Activated effector memory CD4-positive, alpha-beta T cell treated with Interleukin-2 at 50 U/mL for 16 hours (primary cell): Measurements from ENCODE around the gene GRIN2D.
A peak's percentile ranks its signal among the peaks of the same experiment; 100 is the strongest.

Experiments used
- DNase-seq: peaks from one replicate; pipeline ENCODE4 v3.0.0-alpha.2; 2020

The GRIN2D gene

DNA sequence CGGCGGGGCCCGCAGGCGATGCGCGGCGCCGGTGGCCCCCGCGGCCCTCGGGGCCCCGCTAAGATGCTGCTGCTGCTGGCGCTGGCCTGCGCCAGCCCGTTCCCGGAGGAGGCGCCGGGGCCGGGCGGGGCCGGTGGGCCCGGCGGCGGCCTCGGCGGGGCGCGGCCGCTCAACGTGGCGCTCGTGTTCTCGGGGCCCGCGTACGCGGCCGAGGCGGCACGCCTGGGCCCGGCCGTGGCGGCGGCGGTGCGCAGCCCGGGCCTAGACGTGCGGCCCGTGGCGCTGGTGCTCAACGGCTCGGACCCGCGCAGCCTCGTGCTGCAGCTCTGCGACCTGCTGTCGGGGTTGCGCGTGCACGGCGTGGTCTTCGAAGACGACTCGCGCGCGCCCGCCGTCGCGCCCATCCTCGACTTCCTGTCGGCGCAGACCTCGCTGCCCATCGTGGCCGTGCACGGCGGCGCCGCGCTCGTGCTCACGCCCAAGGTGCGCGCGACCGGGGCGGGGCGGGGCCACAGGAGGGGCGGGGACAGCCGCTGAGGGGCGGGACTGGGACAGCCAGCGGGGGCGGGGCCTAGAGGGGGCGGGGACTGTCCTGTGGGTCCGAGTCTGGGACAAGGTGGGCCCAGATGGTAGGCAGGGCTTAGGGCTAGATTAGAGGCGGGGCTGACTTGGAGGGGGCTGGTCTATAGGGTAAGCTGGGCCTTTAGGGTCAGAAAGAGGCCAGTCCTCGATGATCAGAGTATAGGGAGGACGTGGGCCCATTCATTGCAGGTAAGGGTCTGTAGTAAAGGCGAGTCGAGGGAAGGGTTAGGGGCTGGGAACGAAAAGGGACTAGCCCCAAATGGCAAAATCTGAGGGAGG lies 5.1 kb downstream of the GRIN2D start:
- DNase-seq: peak; percentile 83

- DNase-seq: no peak
Observed at GRCh38 chr19:48400018-48400742, 6.7 kb downstream of the GRIN2D start.

DNA sequence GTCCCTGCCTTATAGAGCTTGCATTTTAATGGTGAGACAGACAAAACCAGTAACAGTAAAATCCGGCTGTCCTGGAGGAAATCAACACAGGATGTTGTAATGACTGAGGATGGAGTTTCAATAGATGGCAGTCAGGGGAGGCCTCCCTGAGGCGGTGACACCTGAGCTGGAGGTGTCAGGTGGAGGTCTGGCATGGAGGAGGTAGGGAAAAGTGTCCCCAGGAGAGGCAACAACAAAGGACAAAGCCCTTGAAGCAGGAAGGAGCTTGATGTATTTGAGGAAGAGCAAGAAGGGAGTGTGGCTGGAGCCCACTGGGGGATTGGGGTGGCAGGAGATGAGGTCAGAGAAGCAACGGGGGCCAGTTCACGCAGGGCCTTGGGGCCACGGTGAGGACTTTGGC lies 7.8 kb downstream of the GRIN2D start:
- DNase-seq: no peak

DNA sequence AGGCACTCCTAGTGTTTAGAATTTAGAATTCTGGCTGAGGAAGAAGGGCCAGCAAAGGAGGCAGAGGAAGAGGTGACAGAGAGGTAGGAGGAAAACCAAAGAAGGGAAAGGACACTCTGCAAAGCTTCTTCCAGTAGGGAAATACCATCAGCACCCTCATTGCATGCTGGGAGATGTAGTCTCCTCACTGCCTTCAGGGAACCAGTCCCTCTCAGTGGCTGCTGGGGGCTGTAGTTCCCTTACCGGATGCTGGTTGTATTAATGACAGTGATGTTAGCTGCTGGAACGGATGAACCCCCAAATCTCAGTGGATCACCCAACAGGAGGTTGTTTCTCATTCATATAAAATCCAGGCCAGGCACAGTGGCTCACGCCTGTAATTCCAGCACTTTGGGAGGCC lies 10.1 kb downstream of the GRIN2D start:
- DNase-seq: no peak

- DNase-seq: no peak
Observed at GRCh38 chr19:48405010-48405659, 11.7 kb downstream of the GRIN2D start.

DNA sequence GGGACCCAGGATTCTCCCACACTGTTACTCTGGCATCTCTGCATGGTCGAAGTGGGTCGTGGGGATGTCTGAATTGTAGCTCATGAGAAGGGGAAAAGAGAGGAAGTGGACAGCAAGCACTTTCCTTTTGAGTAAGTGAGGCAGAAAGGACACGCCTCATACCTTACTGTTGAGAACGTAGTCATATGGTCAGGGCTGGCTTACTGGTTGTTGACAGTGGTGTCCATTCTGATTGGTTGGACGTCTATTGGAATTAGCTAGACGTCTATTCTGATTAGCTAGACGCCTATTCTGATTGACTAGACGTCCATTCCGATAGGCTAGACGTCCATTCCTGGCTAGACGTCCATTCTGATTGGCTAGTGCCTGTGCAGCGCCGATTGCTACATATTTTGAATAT lies 12.4 kb downstream of the GRIN2D start:
- DNase-seq: no peak

GRCh38 chr19:48413879-48414587 lies 20.6 kb downstream of the GRIN2D start:
- no peak for DNase-seq

DNA sequence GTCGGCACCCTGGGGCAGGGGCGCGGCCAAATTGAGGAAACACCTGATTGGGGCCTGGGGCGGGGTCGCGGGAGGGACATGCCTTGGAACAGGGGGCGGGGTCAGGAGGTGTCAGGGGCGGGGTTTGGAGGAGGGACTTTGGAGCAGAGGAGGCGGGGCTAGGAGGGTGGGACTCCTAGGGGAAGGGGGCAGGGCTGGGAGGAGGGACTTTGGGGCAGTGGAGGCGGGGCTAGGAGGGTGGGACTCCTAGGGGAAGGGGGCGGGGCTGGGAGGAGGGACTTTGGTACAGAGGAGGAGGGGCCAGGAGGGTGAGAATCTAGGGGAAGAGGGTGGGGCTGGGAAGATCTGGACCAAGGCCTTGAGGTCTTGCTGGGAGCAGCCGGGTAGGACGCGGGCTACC lies 21.9 kb downstream of the GRIN2D start:
- peak; percentile 47 for DNase-seq

- DNase-seq: no peak
Observed at GRCh38 chr19:48415806-48416221, 22.3 kb downstream of the GRIN2D start.

DNA sequence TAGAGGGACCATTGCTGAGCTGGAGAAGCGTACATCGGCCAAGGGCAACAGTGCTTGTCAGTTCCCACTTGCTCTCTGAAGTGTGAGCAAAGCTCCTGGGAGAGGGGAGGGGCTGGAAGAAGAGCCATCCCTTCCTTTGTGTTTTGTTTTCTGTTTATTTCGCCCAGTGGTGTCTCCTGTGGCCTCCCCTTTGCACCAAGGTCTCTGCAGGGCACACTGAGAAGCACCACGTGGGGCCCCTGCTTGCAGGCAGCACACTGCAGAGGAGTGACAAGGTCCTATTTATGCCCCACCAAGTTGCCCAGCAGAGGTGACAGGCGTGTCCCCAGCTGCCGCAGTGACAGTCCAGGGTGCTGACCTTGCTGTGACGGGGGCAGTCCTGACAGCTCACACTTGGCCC lies 24.0 kb downstream of the GRIN2D start:
- no peak for DNase-seq

- no peak for DNase-seq
Observed at GRCh38 chr19:48418317-48419064, 25.0 kb downstream of the GRIN2D start.

GRCh38 chr19:48419158-48419920 lies 25.9 kb downstream of the GRIN2D start:
- DNase-seq: peak; percentile 45

DNA sequence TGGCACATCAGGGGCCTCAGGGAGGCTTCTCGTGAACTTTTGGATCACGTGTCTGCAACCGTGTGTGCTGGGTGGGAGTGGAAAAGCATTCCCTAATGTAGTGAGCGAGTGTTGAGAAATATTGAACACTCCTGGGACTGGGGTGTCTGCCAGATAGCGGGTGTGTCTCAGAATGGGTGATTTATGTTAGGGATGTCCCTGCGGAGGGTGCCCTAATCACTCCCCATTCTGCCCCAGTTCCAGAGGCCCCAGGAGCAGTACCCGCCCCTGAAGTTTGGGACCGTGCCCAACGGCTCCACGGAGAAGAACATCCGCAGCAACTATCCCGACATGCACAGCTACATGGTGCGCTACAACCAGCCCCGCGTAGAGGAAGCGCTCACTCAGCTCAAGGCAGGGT lies 28.1 kb downstream of the GRIN2D start:
- no peak for DNase-seq

DNA sequence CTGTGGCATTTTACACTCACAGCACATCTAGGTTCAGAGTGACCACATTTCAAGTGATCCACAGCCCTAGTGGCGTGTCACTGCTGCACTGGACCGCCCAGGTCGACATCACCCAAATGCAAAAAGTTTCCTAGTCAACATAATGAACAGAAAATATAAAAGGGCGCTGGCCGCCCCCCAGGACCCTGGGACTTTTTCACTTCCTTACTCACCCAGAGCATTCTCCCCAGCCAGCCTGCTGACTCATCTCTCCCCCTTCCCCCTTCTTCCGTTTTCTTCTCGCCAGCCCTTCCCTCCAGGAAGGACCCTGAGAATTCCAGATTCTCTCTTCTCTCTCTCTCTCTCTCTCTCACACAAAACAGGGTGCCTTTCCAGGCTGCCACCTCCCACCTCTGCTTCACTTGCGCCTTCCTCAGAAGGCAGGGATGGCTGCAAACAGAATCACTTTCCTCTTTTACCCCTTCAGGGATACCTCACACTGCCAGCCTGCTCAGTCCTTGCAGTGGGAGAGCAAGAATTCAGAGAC lies 31.3 kb downstream of the GRIN2D start:
- no peak for DNase-seq

DNA sequence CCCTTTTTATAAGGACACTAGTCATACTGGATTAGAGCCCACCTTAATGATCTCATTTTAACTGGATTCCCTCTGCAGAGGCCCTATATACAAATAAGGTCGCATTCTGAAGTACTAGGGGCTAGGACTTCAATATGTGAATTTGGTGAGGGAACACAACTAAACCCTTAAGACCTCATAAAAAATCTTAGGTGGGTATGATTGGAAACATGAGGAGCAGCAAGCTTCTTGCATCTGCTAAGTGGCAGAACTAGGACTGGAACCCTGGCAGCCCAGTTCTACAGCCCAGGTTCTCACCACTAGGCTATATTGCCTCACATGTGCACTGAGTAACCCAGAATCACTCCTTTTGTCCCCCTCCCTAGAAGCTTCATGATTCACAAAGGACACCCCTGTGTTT lies 35.2 kb downstream of the GRIN2D start:
- no peak for DNase-seq

DNA sequence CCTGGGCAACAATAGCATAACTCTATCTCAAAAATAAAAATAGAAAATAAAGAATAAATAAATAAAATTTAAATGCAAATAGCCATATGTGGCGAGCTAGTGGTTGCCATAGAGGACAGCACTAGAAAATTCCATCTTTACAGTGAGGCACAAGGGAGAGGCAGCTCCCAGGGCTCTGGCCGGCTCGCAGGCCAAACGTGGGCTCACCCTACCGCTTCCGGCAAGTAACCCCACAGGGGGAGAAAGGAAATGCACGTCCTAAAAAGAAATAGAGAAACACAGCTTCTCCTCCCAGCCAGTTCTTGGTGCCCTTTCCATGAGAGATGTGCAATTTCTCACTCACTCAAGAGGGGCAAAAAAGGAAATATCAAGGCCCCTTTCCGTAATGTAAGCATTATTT lies 39.9 kb downstream of the GRIN2D start:
- DNase-seq: no peak

GRCh38 chr19:48436586-48436985 lies 43.1 kb downstream of the GRIN2D start:
- DNase-seq: no peak

GRCh38 chr19:48441360-48442050 lies 48.0 kb downstream of the GRIN2D start:
- DNase-seq: no peak

DNA sequence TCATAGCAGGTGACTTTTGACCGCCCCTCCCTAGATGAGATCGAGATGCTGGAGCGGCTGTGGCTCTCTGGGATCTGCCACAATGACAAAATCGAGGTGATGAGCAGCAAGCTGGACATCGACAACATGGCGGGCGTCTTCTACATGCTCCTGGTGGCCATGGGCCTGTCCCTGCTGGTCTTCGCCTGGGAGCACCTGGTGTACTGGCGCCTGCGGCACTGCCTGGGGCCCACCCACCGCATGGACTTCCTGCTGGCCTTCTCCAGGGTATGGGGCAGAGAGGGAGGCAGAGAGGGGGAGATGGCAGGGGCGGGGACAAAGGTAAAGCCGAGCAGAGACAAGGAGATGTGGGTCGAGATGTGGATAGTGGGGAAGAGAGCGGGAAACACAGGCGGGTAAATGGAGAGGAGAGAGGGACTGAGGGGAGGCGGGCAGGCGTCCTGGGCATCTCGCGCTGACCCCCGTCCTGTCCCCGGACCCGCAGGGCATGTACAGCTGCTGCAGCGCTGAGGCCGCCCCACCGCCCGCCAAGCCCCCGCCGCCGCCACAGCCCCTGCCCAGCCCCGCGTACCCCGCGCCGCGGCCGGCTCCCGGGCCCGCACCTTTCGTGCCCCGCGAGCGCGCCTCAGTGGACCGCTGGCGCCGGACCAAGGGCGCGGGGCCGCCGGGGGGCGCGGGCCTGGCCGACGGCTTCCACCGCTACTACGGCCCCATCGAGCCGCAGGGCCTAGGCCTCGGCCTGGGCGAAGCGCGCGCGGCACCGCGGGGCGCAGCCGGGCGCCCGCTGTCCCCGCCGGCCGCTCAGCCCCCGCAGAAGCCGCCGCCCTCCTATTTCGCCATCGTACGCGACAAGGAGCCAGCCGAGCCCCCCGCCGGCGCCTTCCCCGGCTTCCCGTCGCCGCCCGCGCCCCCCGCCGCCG lies 48.9 kb downstream of the GRIN2D start:
- no peak for DNase-seq

DNA sequence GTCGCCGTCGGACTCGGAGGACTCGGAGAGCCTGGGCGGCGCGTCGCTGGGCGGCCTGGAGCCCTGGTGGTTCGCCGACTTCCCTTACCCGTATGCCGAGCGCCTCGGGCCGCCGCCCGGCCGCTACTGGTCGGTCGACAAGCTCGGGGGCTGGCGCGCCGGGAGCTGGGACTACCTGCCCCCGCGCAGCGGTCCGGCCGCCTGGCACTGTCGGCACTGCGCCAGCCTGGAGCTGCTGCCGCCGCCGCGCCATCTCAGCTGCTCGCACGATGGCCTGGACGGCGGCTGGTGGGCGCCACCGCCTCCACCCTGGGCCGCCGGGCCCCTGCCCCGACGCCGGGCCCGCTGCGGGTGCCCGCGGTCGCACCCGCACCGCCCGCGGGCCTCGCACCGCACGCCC lies 49.8 kb downstream of the GRIN2D start:
- no peak for DNase-seq
